Measurements from ENCODE around the gene KDM6A. TPM values are rescaled to one million over a fixed set of nuclear protein-coding genes. Genes with fewer than 3 reads are reported as not detected.

The KDM6A gene
- total RNA-seq, 1 experiment from 2014 or later: 21.0 TPM

DNA sequence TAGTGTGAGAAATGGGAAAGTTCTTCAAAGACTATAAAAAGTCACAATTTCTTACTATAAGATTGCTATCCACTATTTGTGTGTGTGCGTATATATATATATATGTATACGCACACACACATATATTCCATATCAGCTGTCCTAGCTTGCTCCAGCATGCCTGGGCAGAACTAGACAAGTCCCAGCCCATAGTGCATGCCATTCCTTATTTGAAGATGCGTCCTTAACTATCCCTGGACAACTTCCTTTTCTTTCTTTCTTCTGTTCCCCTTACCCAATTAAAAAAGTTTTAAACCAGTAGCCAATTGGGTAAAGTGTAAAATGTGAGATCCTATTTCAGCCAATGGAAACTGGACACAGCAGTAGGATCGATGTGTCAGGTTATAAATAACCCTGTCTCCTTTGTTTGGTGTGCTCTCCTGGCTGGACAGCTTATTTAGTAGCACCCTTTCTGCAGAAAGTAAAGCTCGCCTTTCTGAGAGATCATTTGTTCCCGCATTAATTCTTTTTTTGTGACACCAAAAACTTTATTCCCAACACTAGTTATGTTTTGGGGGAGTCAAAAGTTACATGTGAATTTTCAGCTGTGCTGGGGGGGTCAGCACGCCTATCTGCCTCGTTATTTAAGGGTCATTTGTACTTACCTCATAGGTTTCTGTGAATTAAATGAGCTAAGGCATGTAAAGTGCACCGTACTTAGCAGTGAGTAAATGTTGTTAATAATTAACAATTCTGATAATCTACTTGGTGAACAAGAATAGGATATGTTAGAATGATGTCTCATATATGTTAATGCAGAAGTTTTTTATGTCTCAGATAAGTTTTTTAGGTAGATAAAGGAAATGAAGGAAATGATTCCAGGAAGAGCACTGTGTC is 40.9 kb downstream of the KDM6A start:
- ChIA-PET POLR2A (no interaction called here), CTCF (no interaction called here), RAD21 (ENCODE audit: low non-redundant PET in 1 of 2, low total read pairs in 2 of 2, uncharacterized antibody in 2 of 2, unreplicated experiment in 2 of 2) (no interaction called here)
- H3K27me3 ChIP-seq (ENCODE audit: insufficient read depth, low read length): no peaks in the 10 kb centered on the region
- TF ChIP-seq EGR1 (IDR thresholded peaks at IDR 0.05; ENCODE audit: low read depth) (no peak), RAD21 (IDR thresholded peaks at IDR 0.05; ENCODE audit: low read depth) (no peak), ZNF274 (IDR thresholded peaks at IDR 0.05; ENCODE audit: low read depth, low read length) (no peak), CEBPB (IDR thresholded peaks at IDR 0.05; ENCODE audit: low read depth) (no peak), JUND (IDR thresholded peaks at IDR 0.05) (no peak), SRF (IDR thresholded peaks at IDR 0.05; ENCODE audit: low read depth) (no peak), FOSL1 (IDR thresholded peaks at IDR 0.05; ENCODE audit: low read depth) (no peak), POLR2AphosphoS5 (IDR thresholded peaks at IDR 0.05; ENCODE audit: low read depth, low read length) (no peak), POLR2A (IDR thresholded peaks at IDR 0.05; ENCODE audit: borderline replicate concordance, extremely low read depth, insufficient read depth, insufficient read length) (no peak), CBX3 (IDR thresholded peaks at IDR 0.05; ENCODE audit: low read depth) (no peak)
- TF ChIP-seq, protein P1, sequence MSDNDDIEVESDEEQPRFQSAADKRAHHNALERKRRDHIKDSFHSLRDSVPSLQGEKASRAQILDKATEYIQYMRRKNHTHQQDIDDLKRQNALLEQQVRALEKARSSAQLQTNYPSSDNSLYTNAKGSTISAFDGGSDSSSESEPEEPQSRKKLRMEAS (IDR thresholded peaks at IDR 0.05): no peak
- TF ChIP-seq, protein P2, sequence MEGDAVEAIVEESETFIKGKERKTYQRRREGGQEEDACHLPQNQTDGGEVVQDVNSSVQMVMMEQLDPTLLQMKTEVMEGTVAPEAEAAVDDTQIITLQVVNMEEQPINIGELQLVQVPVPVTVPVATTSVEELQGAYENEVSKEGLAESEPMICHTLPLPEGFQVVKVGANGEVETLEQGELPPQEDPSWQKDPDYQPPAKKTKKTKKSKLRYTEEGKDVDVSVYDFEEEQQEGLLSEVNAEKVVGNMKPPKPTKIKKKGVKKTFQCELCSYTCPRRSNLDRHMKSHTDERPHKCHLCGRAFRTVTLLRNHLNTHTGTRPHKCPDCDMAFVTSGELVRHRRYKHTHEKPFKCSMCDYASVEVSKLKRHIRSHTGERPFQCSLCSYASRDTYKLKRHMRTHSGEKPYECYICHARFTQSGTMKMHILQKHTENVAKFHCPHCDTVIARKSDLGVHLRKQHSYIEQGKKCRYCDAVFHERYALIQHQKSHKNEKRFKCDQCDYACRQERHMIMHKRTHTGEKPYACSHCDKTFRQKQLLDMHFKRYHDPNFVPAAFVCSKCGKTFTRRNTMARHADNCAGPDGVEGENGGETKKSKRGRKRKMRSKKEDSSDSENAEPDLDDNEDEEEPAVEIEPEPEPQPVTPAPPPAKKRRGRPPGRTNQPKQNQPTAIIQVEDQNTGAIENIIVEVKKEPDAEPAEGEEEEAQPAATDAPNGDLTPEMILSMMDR (IDR thresholded peaks at IDR 0.05 in 2 of 3, conservative IDR thresholded peaks at IDR 0.05 in 1 of 3; ENCODE audit: borderline replicate concordance in 1 of 3, insufficient read depth in 1 of 3, low read depth in 2 of 3, low read length in 2 of 3): no peak
- TF ChIP-seq, protein P3, sequence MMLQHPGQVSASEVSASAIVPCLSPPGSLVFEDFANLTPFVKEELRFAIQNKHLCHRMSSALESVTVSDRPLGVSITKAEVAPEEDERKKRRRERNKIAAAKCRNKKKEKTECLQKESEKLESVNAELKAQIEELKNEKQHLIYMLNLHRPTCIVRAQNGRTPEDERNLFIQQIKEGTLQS (IDR thresholded peaks at IDR 0.05): no peak
- no peaks in the 10 kb centered on the region for H3K36me3 ChIP-seq (ENCODE audit: control insufficient read depth in 1 of 2, insufficient read depth in 2 of 2, low read length in 2 of 2)
- H3K27ac ChIP-seq (ENCODE audit: low read depth, low read length): no peak overlapping the region
- H3K9ac ChIP-seq (ENCODE audit: low read length): no peak overlapping the region
- no peaks in the 10 kb centered on the region for H3K9me2 ChIP-seq (ENCODE audit: insufficient read depth)
- no peak overlapping the region for H2AFZ ChIP-seq (ENCODE audit: low read depth, low read length, poor library complexity, severe bottlenecking)
- no peak for DNase-seq (ENCODE audit: low read depth, low spot score)
- no peak for ATAC-seq
- no TSS peak for BruUV-seq (replicated peaks)
- H3K79me2 ChIP-seq (ENCODE audit: insufficient read depth, low read length): peaks cover 83% of the 10 kb centered on the region
- intact Hi-C loops (cut with micrococcal nuclease): no loop called here
- no peak overlapping the region for H3K4me3 ChIP-seq (replicated peaks in 1 of 2; ENCODE audit: low read depth in 1 of 2, low read length in 2 of 2)
- H3K9me3 ChIP-seq (ENCODE audit: control insufficient read depth in 1 of 2, insufficient read depth in 1 of 2, low read depth in 1 of 2, low read length in 2 of 2): no peaks in the 10 kb centered on the region
- H3K4me1 ChIP-seq (ENCODE audit: control insufficient read depth in 1 of 2, insufficient read depth in 2 of 2, low read length in 2 of 2): peaks cover 3 to 6% of the 10 kb centered on the region in 2 experiments; a peak in 2 of 4 replicates
- H4K20me1 ChIP-seq (ENCODE audit: insufficient read depth): peaks cover 4% of the 10 kb centered on the region; the same call in 1 of the 2 replicates
- no peak overlapping the region for H3K4me2 ChIP-seq (ENCODE audit: low read length)

Measured in HCT116 (cell line).